Upper lobe of left lung (tissue), 6 donors: ENCODE measurements around the gene FOXA2. TPM values are rescaled to one million over a fixed set of nuclear protein-coding genes. Genes with fewer than 3 reads are reported as not detected.

Source experiments
- ATAC-seq, 2 donors: fragments of 200-7000 bp; cut with Tn5 transposase; one replicate each; pipeline ENCODE4 v1.9.1; 2022; ENCODE audit warnings: mild to moderate bottlenecking in 2 of 2, moderate library complexity in 2 of 2; ENCODE audit not compliant: low FRiP score in 2 of 2
- DNase-seq, 2 donors: peaks; one replicate each; pipeline ENCODE4 v3.0.0-alpha.2; 2019 to 2020
- H3K27ac ChIP-seq, 4 donors: fragments of 200-600 bp; sonication (generic); one replicate each; pipeline ENCODE4 v1.5.1; 2016 to 2019
- H3K27me3 ChIP-seq, 4 donors: fragments of 200-600 bp; sonication (generic); one replicate each; pipeline ENCODE4 v1.5.1; 2017 to 2019
- H3K36me3 ChIP-seq, 4 donors: fragments of 200-600 bp; sonication (generic); one replicate each; pipeline ENCODE4 v1.5.1; 2016 to 2019
- H3K4me1 ChIP-seq, 4 donors: fragments of 200-600 bp; sonication (generic); one replicate each; pipeline ENCODE4 v1.5.1; 2018 to 2019
- H3K4me3 ChIP-seq, 4 donors: fragments of 200-600 bp; sonication (generic); one replicate each; pipeline ENCODE4 v1.5.1; 2017 to 2019; ENCODE audit warnings: mild to moderate bottlenecking in 2 of 4, moderate library complexity in 1 of 4
- H3K9me3 ChIP-seq, 4 donors: fragments of 200-600 bp; sonication (generic); one replicate each; pipeline ENCODE4 v1.5.1; 2018 to 2019
- CTCF ChIP-seq, 6 experiments: fragments of 450-650 bp in 4 of 6; fragments of 200-600 bp in 2 of 6; sonication (generic) in 2 of 6; IDR thresholded peaks; one replicate each; pipeline ENCODE4 v1.5.1; 2016 to 2019; ENCODE audit warnings: antibody characterized with exemption in 6 of 6
- EP300 ChIP-seq, 4 donors: sonication (generic); formaldehyde crosslinking; IDR thresholded peaks; one replicate each; pipeline ENCODE4 v1.5.1; 2017; ENCODE audit warnings: antibody characterized with exemption in 4 of 4, control low read depth in 2 of 4
- POLR2A ChIP-seq, 4 donors: fragments of 450-650 bp; IDR thresholded peaks; one replicate each; pipeline ENCODE4 v1.5.1; 2016 to 2017; ENCODE audit warnings: antibody characterized with exemption in 4 of 4, mild to moderate bottlenecking in 2 of 4
- POLR2AphosphoS5 ChIP-seq, 2 donors: sonication (generic); formaldehyde crosslinking; IDR thresholded peaks; one replicate each; pipeline ENCODE4 v1.5.1; 2017; ENCODE audit warnings: antibody characterized with exemption in 2 of 2
- WGBS, 2 donors: methylation state at CpG; one replicate each; pipeline ENCODE4 v1.1.5; 2017 to 2018; 5-methylcytosine and 5-hydroxymethylcytosine counted together
- total RNA-seq, 6 donors: library from RNA; depleted of rRNA in 4 of 6; stranded (reverse); fragments of >200 nt in 4 of 6; gene quantifications; one replicate each; pipeline versions ENCODE4 v1.1.0 to v1.2.1, GENCODE V29; 2016 to 2021
- donor health status: DM: no; HTN: no; CAD: no; lungs with moderate emphysema.
- donor health status: DM: no; HTN: yes; CAD: no; lungs with severe emphysema.

The FOXA2 gene
- total RNA-seq, 6 donors from 2014 or later = 23.2 to 80.6 (median 44.3) TPM

- Histone ChIP-seq H3K4me3 (no peak overlapping the region), H3K27ac (no peak overlapping the region), H3K4me1 (no peaks in the 10 kb centered on the region), H3K9me3 (no peaks in the 10 kb centered on the region), H3K27me3 (no peaks in the 10 kb centered on the region), H3K36me3 (no peaks in the 10 kb centered on the region)
- WGBS, 2 donors = 56 to 66% methylated on average over 4 of the region's 4 CpGs
- no peak for ATAC-seq
- TF ChIP-seq CTCF (IDR thresholded peaks at IDR 0.05) = no peak
- no peak for TF ChIP-seq POLR2AphosphoS5 (IDR thresholded peaks at IDR 0.05)
- TF ChIP-seq EP300 (IDR thresholded peaks at IDR 0.05) = no peak
- TF ChIP-seq POLR2A (IDR thresholded peaks at IDR 0.05) = no peak
- no peak for DNase-seq
These were observed 36.3 kb downstream of the FOXA2 start for GRCh38 chr20:22548040-22548439.

GRCh38 chr20:22546344-22546743 lies 38.0 kb downstream of the FOXA2 start:
- WGBS, 2 donors = 55 to 60% methylated on average over 3 of the region's 3 CpGs
- DNase-seq (no peak), ATAC-seq (no peak)
- Histone ChIP-seq H3K4me3 (no peak overlapping the region), H3K4me1 (no peaks in the 10 kb centered on the region), H3K36me3 (no peaks in the 10 kb centered on the region), H3K27ac (no peak overlapping the region), H3K9me3 (no peaks in the 10 kb centered on the region), H3K27me3 (no peaks in the 10 kb centered on the region)
- TF ChIP-seq EP300 (IDR thresholded peaks at IDR 0.05) (no peak), POLR2A (IDR thresholded peaks at IDR 0.05) (no peak), POLR2AphosphoS5 (IDR thresholded peaks at IDR 0.05) (no peak), CTCF (IDR thresholded peaks at IDR 0.05) (no peak)

GRCh38 chr20:22545045-22545444 lies 39.3 kb downstream of the FOXA2 start:
- H3K4me1 ChIP-seq = no peaks in the 10 kb centered on the region
- TF ChIP-seq EP300 (IDR thresholded peaks at IDR 0.05) = no peak
- H3K9me3 ChIP-seq = no peaks in the 10 kb centered on the region
- H3K27me3 ChIP-seq = no peaks in the 10 kb centered on the region
- no peak overlapping the region for H3K27ac ChIP-seq
- ATAC-seq (no peak), DNase-seq (no peak)
- no peaks in the 10 kb centered on the region for H3K36me3 ChIP-seq
- no peak overlapping the region for H3K4me3 ChIP-seq

- Histone ChIP-seq H3K4me1 (no peaks in the 10 kb centered on the region), H3K4me3 (no peak overlapping the region), H3K27me3 (no peaks in the 10 kb centered on the region), H3K36me3 (no peaks in the 10 kb centered on the region), H3K27ac (no peak overlapping the region), H3K9me3 (no peaks in the 10 kb centered on the region)
- 50 to 79% methylated on average over 1 of the region's 1 CpG for WGBS, 2 donors
- TF ChIP-seq EP300 (IDR thresholded peaks at IDR 0.05) = no peak
- no peak for TF ChIP-seq POLR2A (IDR thresholded peaks at IDR 0.05)
- TF ChIP-seq POLR2AphosphoS5 (IDR thresholded peaks at IDR 0.05) = no peak
- no peak for TF ChIP-seq CTCF (IDR thresholded peaks at IDR 0.05)
- no peak for ATAC-seq
- no peak for DNase-seq
These were observed 39.9 kb downstream of the FOXA2 start for GRCh38 chr20:22544462-22544861.

GRCh38 chr20:22542427-22542826 lies 41.9 kb downstream of the FOXA2 start:
- Histone ChIP-seq H3K4me1 (no peaks in the 10 kb centered on the region), H3K27ac (no peak overlapping the region), H3K36me3 (no peaks in the 10 kb centered on the region), H3K27me3 (no peaks in the 10 kb centered on the region), H3K9me3 (no peaks in the 10 kb centered on the region), H3K4me3 (no peak overlapping the region)
- DNase-seq (no peak), ATAC-seq (no peak)
- TF ChIP-seq CTCF (IDR thresholded peaks at IDR 0.05) (no peak), POLR2A (IDR thresholded peaks at IDR 0.05) (no peak)
- WGBS, 2 donors = 42 to 50% methylated on average over 1 of the region's 1 CpG
